ENCODE measurements around the gene MALRD1.

MALRD1 gene

DNA sequence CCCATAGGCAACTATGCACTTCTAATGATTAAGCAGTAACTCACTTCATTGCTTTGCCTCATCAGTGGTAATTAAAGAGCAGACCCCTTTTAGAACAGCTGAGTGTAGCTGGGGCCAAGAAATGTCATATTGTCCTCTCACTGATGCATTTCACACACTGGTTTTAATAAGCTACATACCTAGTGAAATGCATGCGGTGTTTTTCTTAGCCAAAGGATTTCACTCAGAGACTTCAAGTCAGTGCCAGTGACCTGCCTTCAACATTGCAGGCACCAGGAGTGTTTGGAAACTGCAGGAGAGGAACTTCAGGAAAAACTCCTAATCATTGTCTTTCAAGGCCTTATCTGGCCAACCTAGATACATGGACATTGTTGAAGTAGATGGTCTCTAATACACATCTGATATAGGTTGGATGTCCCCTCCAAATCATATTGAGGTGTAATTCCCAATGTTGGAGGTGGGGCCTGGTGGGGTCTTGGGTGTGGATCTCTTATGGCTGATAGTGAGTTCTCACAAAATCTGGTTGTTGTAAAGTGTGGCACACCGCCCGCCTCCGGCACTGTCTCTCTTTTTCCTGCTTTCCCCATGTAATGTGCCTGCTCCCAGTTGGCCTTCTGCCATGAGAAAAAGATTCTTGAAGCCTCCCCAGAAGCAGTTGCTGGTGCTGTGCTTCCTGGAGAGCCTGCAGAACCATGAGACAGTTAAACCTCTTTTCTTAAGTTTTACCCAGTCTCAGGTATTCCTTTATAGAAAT, 515.0 kb downstream of the MALRD1 start:
- in situ Hi-C loops (cut with MboI; ENCODE audit: low sequenced_read_pairs): no loop called here

DNA sequence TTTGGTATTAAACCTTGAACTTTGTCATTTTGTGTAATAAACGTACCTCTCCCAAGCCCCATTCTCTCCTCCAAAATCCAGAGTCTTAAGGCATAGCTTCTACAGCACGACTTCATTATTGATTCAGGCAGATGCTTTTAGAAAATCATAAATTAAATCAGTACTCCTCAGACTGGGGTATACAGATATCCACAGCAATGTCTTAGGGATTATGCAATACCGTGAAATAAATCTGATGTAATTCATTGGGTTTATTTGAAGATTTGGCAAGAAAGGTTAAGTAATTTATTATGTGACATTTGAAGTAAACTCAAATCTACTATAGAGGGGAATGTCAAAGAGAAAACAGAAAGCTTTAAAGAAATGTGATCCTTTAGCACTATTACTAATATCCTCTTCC, 521.5 kb downstream of the MALRD1 start:
- in situ Hi-C loops (cut with MboI; ENCODE audit: low sequenced_read_pairs): no loop called here

DNA sequence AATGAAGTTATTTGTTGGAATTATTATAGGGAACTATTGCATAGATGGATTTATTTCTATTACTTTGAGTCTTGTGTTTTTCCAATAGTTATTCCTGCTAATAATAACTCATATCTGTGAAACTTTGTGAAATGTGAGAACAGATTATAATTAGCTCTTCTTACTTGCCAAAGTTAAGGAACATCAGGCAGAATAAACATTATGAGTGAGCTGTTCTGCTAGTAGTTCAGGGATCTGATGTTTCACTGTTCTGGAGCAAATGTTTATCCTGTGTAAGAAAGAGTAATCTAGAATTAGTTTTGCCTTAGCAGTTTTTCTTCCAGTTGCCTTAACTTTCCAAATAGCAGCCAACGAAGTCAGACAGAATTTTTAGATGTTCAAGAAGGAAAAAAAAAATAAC, 522.4 kb downstream of the MALRD1 start:
- in situ Hi-C loops (cut with MboI; ENCODE audit: low sequenced_read_pairs): no loop called here

DNA sequence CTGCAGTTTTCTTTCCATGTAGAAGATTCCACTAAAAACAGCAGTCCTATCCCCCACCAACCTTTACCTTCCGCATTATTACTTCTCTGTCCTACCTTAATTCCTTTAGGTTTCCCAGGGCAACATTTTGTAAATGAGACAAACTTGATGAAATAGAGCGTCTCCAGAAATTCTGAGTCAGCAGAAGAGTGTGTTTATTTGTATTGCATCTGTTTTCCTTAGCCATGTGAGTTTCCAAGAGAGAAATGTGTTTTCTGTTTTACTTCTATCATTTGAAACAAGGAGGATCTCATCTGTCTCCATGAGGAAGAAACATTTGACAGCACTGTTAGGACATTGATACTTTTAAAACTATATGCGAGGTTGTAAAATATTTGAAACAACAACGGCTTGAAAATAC, 523.5 kb downstream of the MALRD1 start:
- in situ Hi-C loops (cut with MboI; ENCODE audit: low sequenced_read_pairs): no loop called here

DNA sequence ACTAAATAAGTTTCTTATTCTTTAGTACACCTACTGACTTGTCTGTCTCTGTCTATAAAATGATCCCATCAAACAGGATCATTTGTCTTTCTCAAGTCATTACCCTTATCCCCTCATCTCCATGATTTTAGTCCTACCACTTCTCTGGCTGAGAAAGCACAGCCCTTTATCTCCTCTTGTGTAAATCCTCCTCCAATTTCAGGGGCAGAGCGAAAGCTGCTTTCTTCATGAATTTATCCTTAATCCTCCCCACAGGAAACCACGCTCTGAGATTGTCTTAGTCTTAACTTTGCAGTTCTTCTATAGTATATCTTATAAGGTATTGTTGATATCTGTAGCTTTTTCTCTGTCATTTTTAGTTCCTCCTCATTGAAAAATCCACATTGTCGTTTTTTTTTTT, 528.0 kb downstream of the MALRD1 start:
- in situ Hi-C loops (cut with MboI; ENCODE audit: low sequenced_read_pairs): no loop called here

DNA sequence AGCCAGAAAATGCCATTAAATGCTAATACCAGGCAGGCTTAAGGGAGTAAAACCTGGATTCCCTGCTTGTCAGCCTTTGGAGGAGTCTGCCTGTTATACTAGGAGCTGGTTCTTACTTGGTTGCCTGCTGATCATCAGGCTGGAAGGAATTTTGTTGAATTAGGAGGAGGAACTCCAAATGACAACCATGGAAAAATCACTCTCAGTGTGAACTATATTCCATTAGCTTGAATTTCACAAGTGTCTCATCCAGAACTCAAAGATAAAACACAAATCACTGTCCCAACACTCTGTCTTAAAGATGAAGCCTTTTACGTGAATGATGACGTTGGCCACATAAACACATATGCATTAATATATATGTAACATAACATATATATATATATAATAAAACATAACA, 528.8 kb downstream of the MALRD1 start:
- in situ Hi-C loops (cut with MboI; ENCODE audit: low sequenced_read_pairs): no loop called here

DNA sequence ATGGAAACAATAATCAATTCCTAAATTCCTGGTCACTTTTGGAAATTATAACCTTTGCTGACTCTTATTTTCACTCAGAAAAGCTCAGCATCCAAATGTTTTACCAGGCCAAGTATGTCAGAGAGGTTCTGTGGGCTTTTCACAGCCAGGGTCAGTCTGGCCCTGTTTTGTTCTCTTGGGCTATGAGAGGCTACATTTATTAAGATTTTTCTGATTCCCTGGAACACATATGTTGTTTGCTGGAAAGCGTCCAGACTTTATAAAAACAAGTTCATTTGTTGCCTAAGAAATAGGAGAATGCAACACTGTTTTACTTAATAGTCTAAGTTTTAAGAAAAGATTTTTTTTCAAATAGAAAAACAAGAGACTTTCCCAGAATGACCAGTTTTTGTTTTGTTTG, 529.2 kb downstream of the MALRD1 start:
- in situ Hi-C loops (cut with MboI; ENCODE audit: low sequenced_read_pairs): no loop called here

DNA sequence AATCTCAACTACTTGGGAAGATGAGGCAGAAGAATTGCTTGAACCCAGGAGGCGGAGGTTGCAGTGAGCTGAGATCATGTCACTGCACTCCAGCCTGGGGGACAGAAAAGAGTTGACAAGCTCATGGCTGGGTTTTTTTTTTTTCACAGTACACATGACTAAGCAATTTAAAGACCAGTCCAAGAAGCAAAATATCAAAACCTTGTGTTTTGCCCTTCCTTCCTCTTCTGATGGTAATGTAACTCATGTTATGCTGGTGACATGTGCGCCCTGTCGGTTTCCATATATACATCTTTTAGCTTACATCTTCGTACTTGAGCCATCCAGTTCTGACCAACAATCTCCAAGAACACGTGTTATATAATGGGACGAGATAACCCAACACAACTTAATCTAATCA, 530.0 kb downstream of the MALRD1 start:
- in situ Hi-C loops (cut with MboI; ENCODE audit: low sequenced_read_pairs): no loop called here

DNA sequence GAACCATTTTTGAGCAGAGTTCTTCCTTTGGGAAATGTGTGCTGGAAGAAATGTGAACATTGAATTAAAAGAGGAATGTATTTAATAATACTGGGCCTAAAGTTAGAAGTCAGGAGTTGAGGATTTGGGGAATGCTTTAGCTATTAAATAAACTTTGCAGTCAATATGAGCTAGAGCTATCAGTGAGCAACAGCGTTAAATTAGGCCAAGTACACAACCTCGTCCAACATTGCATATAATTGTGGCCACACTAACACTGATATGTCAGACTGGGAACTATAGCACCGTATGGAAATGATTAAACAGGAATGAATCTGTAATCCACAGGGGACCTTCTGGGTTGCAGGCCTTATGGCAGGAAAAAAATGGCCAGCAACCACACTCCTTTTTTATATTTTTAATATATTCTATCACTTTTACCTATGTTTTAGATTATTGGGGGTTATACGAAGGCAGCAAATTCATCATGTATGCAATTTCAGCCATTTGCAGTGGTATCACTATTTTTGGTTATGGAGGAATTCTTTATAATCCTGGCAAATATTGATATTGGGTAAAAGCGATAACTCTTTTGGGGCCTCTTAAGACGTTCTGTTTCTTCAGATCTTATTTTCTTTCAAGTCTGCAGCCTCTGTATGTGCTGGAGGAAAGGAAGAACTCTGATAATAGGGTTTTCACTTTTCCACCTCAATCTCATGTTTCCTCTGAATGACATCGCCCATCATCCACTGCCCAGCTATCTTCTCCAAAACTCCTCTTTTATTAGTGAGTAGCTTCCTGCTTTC, 531.4 kb downstream of the MALRD1 start:
- in situ Hi-C loops (cut with MboI; ENCODE audit: low sequenced_read_pairs): no loop called here

DNA sequence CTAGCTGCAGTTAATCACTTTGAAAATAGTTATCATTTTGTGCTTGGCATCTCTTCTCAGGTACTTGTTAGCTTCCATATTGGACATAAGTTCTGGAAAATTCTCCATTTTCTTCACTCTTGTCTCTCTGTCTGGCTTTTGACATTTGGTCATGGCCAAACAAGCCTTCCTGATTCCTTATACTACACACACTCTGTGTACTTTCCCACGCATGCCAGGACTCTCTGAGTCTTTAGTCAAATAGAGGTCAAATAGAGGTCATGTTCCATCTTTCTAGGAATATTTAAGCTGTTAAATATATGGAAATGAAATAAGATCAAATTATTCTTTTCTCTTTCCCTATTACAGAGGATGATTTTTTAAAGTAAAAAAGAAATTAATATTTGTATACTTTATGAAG, 532.1 kb downstream of the MALRD1 start:
- in situ Hi-C loops (cut with MboI; ENCODE audit: low sequenced_read_pairs): no loop called here

DNA sequence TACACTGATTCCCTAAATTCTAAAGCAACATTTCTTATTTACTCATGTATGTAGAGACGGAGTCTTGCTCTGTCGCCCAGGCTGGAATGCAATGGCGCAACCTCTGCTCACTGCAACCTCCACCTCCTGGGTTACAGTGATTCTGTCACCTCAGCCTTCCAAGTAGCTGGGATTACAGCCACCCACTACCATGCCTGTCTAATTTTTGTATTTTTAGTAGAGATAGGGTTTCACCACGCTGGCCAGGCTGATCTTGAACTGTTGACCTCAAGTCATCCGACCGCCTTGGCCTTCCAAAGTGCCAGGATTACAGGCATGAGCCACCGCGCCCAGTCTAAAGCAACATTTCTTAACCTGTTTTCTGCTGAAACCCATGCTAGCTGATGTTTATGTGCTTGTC, 540.0 kb downstream of the MALRD1 start:
- in situ Hi-C loops (cut with MboI; ENCODE audit: low sequenced_read_pairs): no loop called here

DNA sequence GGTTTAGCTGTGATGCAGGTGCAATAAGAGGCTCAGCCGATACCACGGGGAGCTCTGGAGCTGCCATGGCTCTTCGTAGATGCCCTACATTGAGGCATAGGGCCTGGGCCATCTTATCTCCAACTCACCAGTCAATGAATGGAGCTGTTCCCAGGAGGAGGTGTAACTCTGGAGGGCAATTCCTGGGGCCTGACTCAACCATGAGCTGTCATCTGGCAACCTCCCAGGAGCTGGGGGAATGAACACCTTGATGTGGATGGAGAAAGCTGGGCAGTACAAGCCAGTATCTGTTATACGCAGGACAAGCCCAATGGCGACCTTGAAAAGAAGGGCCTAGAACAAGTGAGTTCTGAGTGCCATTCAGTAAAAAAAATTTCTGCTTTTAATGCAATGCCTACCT, 543.7 kb downstream of the MALRD1 start:
- in situ Hi-C loops (cut with MboI; ENCODE audit: low sequenced_read_pairs): no loop called here

DNA sequence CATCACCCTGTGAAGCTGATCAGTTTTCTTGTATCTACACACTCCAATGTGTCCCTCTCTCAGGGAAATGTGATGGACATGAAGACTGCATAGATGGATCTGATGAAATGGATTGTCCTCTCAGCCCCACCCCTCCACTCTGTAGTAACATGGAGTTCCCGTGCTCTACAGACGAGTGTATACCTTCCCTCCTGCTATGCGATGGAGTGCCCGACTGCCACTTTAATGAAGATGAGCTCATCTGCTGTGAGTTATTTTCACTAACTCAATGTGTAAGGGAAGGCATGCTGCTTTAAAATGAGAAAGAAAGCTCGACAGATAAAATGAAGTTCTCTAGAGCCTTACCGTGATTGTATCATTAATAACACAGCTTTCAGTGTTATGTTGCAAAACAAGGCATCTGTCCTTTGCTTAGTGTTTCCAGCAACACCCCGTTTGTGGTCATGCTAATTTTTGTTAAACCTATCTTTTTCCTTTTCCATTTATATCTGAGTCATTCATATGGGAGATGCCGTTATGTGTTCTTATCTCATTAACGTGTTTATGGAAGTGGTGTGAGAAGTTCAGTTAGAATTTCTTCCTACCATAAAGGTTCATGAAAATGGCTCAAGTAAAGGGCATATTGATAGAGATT, 546.7 kb downstream of the MALRD1 start:
- in situ Hi-C loops (cut with MboI; ENCODE audit: low sequenced_read_pairs): no loop called here

DNA sequence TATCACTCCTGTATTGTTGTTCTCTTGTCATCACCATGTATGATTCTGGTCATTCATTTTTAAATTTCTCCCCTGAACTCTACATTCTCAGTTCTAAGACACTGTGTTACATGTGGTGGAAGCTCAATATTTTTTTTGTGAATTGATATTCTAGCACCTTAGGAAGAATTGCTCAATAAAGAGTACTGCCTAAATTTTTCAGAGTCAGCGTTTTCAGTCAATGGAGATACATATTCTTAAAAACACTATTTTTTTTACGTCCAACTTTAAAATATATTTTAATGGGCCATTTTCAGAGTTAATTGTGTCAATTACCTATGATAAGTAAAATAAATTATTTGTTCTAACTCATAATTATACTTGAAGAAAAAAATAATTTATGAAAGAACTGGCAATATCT, 557.2 kb downstream of the MALRD1 start:
- in situ Hi-C loops (cut with MboI; ENCODE audit: low sequenced_read_pairs): no loop called here

DNA sequence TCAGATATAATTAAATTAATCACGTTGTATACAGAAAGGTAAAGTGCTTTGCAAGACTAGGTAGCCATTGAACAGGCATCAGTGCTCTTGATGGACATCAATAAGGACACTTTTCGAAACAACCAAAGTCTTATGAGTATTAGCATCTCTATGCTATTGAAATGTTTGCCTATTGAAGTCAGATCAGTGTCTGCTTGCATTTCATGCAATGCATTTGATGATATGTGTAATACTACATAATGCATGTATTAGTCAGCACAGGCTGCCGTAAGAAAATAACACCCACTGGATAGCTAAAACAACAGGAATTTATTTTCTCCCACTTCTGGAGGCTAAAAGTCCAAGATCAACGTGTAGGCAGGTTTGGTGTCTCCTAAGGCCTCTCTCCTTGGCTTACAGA, 558.4 kb downstream of the MALRD1 start:
- in situ Hi-C loops (cut with MboI; ENCODE audit: low sequenced_read_pairs): no loop called here

DNA sequence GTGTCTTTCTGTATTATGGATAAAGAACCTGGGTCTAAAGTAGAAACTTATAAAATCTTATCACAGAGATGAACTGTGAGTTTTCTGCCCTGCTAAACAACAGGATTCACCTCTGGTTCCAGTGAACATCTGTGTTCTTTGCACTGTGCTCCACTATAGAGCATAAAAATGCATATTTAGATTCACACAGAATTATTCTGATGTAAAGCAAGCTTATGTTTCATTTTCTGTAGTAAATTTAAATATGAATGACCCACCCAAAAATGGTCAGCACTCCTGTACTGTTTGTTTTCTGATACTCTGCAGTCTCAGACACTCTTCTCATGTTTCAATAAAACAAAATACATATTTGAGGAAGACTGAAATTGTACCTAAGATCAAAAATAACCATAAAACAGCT, 563.2 kb downstream of the MALRD1 start:
- in situ Hi-C loops (cut with MboI; ENCODE audit: low sequenced_read_pairs): no loop called here

DNA sequence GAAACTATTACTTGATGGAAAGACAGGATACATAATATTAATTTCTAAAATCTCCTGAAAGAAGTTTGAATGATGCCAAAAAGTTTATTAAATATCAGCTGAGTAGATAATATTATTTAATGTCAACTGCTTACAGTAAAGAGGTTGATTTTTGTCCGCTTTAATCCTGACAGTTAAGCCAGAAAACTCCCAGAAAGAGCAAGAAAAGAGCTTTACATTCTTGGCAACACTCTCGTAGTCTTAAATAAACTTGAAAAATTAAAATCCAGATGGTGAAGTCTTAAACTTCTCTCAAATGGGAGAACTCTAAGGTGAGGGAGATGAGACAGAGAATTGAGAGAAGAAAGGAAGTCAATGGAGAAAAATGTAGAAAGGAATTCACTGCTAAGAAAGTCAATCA, 568.4 kb downstream of the MALRD1 start:
- in situ Hi-C loops (cut with MboI; ENCODE audit: low sequenced_read_pairs): no loop called here

DNA sequence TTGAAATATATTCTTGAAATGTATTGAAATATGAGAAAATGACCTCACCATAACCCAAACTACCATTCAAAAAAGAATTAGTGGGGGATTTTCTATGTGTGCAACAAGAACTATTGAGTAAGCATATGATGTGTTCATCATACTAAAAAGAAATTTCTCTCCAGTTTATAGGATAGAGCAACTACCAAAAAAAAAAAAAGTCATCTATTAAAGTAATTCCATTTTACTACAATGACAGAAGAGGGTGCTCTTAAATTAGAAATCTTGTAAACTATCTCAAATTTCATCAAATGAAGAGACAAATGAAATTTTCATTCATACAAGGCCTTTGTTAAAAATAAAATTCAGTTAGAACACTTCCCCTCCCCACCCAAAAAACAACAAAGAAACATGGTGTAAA, 572.2 kb downstream of the MALRD1 start:
- in situ Hi-C loops (cut with MboI; ENCODE audit: low sequenced_read_pairs): no loop called here

DNA sequence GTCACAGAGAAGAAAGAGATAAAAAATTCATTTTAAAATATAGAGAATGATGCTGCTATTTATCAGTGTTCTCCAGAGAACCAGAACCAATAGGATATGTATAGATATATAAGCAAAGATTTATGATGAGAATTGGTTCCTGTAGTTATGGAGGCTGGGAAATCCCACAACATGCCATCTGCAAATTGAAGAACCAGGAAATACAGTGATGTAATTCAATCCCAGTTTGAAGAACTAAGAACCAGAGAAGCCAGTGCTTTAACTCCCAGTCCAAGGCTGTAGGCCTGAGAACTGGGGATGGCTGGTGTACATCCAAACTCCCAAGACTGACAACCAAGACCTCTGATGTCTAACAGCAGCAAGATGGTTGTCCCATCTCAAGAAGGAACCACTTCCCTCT, 574.7 kb downstream of the MALRD1 start:
- in situ Hi-C loops (cut with MboI; ENCODE audit: low sequenced_read_pairs): no loop called here

DNA sequence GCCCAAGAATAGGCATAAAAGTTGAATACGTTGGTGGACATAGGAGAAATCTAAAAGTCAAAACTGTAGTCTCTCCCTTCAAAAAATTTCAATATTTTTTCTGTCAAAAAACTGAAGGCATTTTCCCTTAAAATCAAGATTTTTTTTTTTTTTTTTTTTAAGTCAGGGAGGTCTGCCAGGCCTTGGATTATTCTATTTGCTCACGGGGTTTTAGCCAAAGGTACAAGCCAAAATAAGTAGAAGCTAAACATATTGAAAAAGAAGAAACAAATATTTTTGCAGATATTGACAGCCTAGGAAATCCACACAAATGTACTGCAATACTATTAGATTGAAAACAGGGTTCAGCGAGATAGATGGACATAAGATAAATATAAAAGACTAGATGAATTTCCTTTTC, 577.6 kb downstream of the MALRD1 start:
- in situ Hi-C loops (cut with MboI; ENCODE audit: low sequenced_read_pairs): no loop called here

DNA sequence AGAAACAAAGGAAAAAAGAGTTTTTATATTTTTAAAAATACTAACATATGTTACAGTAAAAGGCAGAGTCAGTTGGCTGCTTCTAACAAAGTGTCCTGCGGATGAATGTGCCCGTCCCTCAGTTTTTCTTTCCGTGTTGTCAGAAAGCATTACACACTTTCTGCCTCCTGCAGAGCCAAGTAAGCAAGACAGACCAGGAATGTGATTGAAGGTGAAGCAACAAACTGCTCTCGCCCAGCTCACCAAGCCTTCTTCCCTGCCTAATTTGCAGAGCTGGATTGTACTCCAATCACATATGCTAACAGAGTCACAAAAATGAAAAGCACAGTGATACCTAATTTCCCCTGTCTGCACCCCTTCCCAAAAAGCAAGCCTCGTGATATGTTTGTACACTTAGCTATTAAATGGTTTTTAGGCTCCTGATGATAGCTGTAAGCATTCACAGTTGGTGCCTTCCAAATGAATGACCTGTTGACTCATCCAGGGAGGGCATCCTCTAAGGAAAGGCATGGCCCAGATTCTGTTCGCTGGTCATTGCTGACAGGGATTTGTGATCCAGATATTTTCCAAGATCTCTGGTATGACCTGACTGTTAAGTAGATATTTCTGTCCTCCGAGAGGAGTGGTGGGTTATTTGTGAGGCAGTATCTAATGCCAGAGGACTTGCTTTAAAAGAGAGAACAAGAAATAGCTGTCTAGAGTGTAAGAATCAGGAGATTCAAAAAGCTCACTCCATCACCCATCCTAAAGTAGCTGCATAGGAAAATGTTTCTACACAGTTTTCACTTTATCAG, 580.4 kb downstream of the MALRD1 start:
- in situ Hi-C loops (cut with MboI; ENCODE audit: low sequenced_read_pairs): no loop called here

Measured in HL-60/S4 (cell line).